Memory B cell (primary cell): ENCODE results near the gene GCC1.

Experiments
- ATAC-seq: fragments of 150-1000 bp; cut with Tn5 transposase; 2 replicates; pipeline ENCODE4 v1.10.0; 2021; ENCODE audit warnings: low read depth, mild to moderate bottlenecking, moderate library complexity
- DNase-seq, 2 donors: peaks; one replicate each; pipeline ENCODE4 v3.0.0; 2022; ENCODE audit warnings: low spot score in 2 of 2
- H3K27ac Mint-ChIP-seq: one replicate; pipeline ENCODE4 v1.8.0; 2022; ENCODE audit warnings: mild to moderate bottlenecking, moderate library complexity, mixed read lengths
- H3K27me3 Mint-ChIP-seq: one replicate; pipeline ENCODE4 v1.8.0; 2022; ENCODE audit warnings: mixed read lengths
- H3K36me3 Mint-ChIP-seq: one replicate; pipeline ENCODE4 v1.8.0; 2022; ENCODE audit warnings: mild to moderate bottlenecking, mixed read lengths
- H3K4me1 Mint-ChIP-seq: one replicate; pipeline ENCODE4 v1.8.0; 2022; ENCODE audit warnings: mixed read lengths
- H3K4me3 Mint-ChIP-seq: one replicate; pipeline ENCODE4 v1.8.0; 2022; ENCODE audit warnings: mild to moderate bottlenecking, moderate library complexity, mixed read lengths
- H3K9me3 Mint-ChIP-seq: one replicate; pipeline ENCODE4 v1.8.0; 2022; ENCODE audit warnings: mixed read lengths

Gene GCC1

DNA sequence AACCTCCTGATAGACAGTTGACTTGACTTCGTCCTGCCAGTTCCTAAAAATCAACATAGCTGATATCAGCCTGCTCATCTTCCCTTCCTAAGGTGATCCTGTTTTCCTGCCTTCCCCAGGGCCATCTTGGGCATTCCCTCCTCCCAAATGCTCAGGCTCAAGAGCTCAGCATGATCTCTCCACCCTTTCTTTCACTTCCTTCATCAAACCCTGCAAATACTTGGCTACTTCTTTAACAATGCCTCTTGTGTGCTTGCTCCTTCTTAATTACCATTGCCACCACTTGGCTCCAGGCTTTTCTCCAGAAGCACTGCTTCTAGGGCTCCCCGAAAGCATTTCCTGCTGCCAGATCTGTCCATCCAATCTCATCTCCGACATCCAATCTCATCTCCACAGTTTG, 15.5 kb upstream of the GCC1 start:
- Mint-ChIP-seq H3K4me1 (no peaks in the 10 kb centered on the region), H3K27me3 (peaks cover 7% of the 10 kb centered on the region), H3K27ac (no peak overlapping the region), H3K4me3 (no peak overlapping the region), H3K36me3 (peaks cover 2% of the 10 kb centered on the region), H3K9me3 (no peaks in the 10 kb centered on the region)
- ATAC-seq, result no peak
- no peak for DNase-seq

- Mint-ChIP-seq H3K36me3 (peaks cover 2% of the 10 kb centered on the region), H3K4me1 (no peaks in the 10 kb centered on the region), H3K9me3 (no peaks in the 10 kb centered on the region), H3K27ac (no peak overlapping the region), H3K27me3 (peaks cover 7% of the 10 kb centered on the region), H3K4me3 (no peak overlapping the region)
- ATAC-seq, result no peak
- DNase-seq, result no peak
Measured at GRCh38 chr7:127598318-127598717, 12.9 kb upstream of the GCC1 start.

- Mint-ChIP-seq H3K4me3 (no peak overlapping the region), H3K4me1 (no peaks in the 10 kb centered on the region), H3K27ac (no peak overlapping the region), H3K36me3 (peaks cover 10% of the 10 kb centered on the region), H3K27me3 (peaks cover 1% of the 10 kb centered on the region), H3K9me3 (no peaks in the 10 kb centered on the region)
- ATAC-seq, result no peak
- no peak for DNase-seq
Measured at GRCh38 chr7:127595737-127596136, 10.3 kb upstream of the GCC1 start.

DNA sequence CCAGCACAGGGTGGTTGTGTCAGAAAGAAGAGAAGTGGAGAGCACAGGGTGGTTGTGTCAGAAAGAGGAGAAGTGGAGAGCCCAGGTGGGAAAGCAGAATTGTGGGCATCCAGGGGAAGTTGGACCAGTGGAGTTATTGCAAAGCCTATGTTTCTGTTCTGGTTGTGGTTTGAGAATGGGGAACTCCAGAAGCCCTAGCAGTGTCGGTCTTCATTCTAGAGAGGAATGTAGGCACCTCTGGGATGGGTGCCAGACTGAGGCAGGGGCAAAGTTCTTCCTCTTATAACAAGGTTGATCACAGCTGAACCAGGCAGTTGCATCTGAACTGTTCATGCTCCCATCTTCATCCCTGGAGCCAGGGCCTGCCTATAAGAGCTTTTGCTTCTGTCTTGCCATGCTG, 9.1 kb upstream of the GCC1 start:
- Mint-ChIP-seq H3K9me3 (no peaks in the 10 kb centered on the region), H3K27ac (no peak overlapping the region)
- ATAC-seq, result no peak

DNA sequence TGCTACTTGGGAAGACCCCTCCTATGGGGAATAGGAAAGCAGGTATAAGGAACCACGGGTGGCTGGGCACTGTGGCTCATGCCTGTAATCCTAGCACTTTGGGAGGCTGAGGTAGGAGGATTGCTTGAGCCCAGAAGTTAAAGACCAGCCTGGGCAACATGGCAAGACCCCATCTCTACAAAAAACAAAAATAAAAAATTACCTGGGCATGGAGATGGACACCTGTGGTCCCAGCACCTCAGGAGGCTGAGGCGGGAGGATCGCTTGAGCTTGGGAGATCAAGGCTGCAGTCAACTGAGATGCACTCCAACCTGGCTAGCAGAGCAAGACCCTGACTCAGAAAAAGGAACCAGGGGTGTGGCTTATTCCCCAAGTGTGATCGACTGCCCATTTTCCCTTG, 7.2 kb upstream of the GCC1 start:
- ATAC-seq, result no peak
- Mint-ChIP-seq H3K27me3 (no peaks in the 10 kb centered on the region), H3K9me3 (no peaks in the 10 kb centered on the region), H3K36me3 (peaks cover 10% of the 10 kb centered on the region), H3K4me1 (peaks cover 13% of the 10 kb centered on the region), H3K27ac (no peak overlapping the region), H3K4me3 (no peak overlapping the region)
- DNase-seq, result no peak

More for the DNA sequence above, 9.1 kb upstream of the GCC1 start:
- H3K4me1 Mint-ChIP-seq, result peaks cover 6% of the 10 kb centered on the region
- no peak overlapping the region for H3K4me3 Mint-ChIP-seq
- peaks cover 10% of the 10 kb centered on the region for H3K36me3 Mint-ChIP-seq
- no peak for DNase-seq
- peaks cover 1% of the 10 kb centered on the region for H3K27me3 Mint-ChIP-seq

- Mint-ChIP-seq H3K27me3 (no peaks in the 10 kb centered on the region), H3K4me1 (peaks cover 14% of the 10 kb centered on the region), H3K36me3 (peaks cover 10% of the 10 kb centered on the region), H3K27ac (no peak overlapping the region), H3K4me3 (no peak overlapping the region), H3K9me3 (no peaks in the 10 kb centered on the region)
- ATAC-seq (no peak), DNase-seq (no peak)
Measured at GRCh38 chr7:127591591-127591990, 6.2 kb upstream of the GCC1 start.

- ATAC-seq (no peak), DNase-seq (no peak)
- peak overlapping the region; percentile 11 for H3K4me3 Mint-ChIP-seq
- H3K27ac Mint-ChIP-seq, result no peak overlapping the region
- H3K4me1 Mint-ChIP-seq, result peaks cover 18% of the 10 kb centered on the region
- H3K27me3 Mint-ChIP-seq, result no peaks in the 10 kb centered on the region
- no peaks in the 10 kb centered on the region for H3K9me3 Mint-ChIP-seq
- peaks cover 10% of the 10 kb centered on the region for H3K36me3 Mint-ChIP-seq
Measured at GRCh38 chr7:127591189-127591588, 5.8 kb upstream of the GCC1 start.

DNA sequence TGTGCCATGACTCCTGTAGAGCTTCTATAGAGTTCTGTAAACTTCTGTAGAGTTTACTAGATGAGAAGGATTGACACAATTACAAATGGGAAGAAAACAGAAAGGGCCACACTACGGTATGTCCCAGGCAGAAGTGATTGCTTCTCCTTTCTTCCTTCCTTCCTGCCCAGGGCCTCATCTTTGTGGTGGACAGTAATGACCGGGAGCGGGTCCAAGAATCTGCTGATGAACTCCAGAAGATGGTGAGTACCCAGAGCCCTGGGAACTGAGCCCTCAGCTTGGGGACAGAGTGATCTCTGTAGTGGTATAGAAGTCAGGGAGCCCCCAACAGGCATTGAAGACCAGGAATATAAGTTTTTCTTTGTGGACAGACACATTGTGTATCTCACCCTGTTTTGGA, 4.5 kb upstream of the GCC1 start:
- Mint-ChIP-seq H3K36me3 (peaks cover 10% of the 10 kb centered on the region), H3K9me3 (no peaks in the 10 kb centered on the region), H3K4me1 (peaks cover 19% of the 10 kb centered on the region), H3K27ac (peak overlapping the region; percentile 75), H3K27me3 (no peaks in the 10 kb centered on the region), H3K4me3 (peak overlapping the region; percentile 99)
- no peak for ATAC-seq
- DNase-seq, result no peak

DNA sequence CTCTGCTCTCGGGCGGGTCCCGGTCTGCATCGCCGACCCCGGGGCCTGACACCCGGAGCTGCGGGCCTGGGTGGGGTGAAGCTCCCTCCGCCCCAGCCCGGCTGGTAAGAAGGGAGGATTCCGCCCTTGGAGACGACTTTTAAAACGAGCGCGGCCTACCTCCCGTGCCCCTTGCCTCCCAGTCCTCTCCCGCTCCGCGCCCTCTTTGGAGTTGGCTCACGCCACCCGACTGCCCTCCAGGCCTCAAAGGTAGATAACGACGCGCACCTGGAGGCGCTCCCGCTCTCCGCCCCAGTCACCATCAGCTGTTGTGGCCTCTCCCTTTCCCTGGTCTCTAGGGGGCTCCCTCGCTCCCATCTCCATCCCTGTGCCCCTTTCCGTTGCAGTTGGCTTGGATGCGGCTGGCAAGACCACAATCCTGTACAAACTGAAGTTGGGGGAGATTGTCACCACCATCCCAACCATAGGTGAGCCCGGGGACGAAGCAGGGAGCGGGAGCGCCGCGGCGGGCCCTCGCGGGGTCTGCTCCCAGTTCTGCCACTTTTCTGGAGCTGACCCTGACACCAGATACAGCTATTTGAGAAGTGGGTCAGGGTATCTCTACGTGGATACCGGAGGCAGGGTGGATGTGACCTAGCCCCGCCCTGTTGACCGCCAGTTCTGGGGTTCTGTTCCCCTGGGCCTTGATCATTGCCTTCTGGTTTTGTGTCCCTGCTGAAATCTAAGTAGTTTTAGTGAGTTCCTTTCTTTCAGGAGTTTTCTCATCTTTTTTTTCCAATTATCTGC, 3.5 kb upstream of the GCC1 start:
- H3K9me3 Mint-ChIP-seq, result no peaks in the 10 kb centered on the region
- peak; percentile 12 for ATAC-seq
- H3K27ac Mint-ChIP-seq, result peak overlapping the region; percentile 94
- peaks cover 12% of the 10 kb centered on the region for H3K36me3 Mint-ChIP-seq
- H3K27me3 Mint-ChIP-seq, result no peaks in the 10 kb centered on the region
- H3K4me3 Mint-ChIP-seq, result peak overlapping the region; percentile 99
- no peak for DNase-seq
- H3K4me1 Mint-ChIP-seq, result peaks cover 27% of the 10 kb centered on the region

DNA sequence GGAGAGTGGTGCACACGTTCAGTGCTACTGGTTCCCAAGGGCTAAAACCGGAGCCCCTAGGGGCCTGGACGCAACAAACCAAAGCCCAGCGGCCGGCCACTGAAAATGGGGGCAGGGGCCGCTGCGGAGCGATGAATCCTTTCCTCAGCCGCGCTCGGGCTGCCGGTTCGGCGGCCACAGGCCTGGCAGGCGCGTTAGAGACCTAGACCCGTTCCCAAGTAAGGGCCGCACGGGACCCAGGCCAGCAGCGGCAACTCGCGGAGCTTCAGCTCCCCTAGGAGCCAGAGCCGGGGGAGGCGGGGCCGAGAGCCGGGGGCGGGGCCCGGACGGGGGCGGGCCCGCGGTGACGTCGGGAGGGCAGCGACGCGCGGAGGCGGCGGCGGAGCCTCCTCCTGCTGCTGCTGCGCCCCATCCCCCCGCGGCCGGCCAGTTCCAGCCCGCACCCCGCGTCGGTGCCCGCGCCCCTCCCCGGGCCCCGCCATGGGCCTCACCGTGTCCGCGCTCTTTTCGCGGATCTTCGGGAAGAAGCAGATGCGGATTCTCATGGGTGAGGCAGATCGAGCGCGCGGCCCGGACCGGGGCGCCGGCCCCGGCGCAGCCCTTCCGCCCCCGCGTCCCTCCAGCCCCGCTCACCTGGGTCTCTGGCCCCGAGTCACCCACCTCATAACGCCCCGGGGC, 2.8 kb upstream of the GCC1 start, which contains the start of gene ARF5:
Gene ARF5, plus strand, starts transcription at position 393 of the 678 bp plus-strand sequence. Its CDS starts 88 bp downstream, at position 481.
- Mint-ChIP-seq H3K4me1 (peaks cover 34% of the 10 kb centered on the region), H3K4me3 (peak within 1 kb of the TSS; percentile 99), H3K27ac (peak within 1 kb of the TSS; percentile 94), H3K27me3 (no peaks in the 10 kb centered on the region), H3K9me3 (no peaks in the 10 kb centered on the region), H3K36me3 (peaks cover 12% of the 10 kb centered on the region)
- ATAC-seq (peak; percentile 78), DNase-seq (peak; percentile 87 to 89)

DNA sequence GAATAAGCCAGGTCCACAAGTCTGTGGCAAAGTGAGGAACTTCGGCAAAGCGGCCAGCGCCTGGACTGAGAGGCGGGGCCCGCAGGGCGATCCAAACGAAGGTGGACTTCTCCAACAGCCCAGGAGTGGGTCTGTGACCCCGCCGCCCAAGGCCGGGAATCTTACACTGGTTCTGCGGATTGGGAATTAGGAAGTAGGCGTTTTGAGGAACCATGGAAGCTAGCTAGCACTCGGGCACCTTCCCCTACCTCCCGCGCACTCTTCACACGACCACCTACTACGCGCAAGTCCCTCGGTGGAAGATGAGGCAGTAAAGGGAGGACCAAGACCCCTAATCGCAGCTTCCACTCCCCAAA, 2.2 kb upstream of the GCC1 start:
- Mint-ChIP-seq H3K9me3 (no peaks in the 10 kb centered on the region), H3K4me1 (peaks cover 39% of the 10 kb centered on the region), H3K27ac (no peak overlapping the region), H3K27me3 (no peaks in the 10 kb centered on the region), H3K36me3 (peaks cover 17% of the 10 kb centered on the region), H3K4me3 (peak overlapping the region; percentile 92)
- ATAC-seq (no peak), DNase-seq (no peak)

DNA sequence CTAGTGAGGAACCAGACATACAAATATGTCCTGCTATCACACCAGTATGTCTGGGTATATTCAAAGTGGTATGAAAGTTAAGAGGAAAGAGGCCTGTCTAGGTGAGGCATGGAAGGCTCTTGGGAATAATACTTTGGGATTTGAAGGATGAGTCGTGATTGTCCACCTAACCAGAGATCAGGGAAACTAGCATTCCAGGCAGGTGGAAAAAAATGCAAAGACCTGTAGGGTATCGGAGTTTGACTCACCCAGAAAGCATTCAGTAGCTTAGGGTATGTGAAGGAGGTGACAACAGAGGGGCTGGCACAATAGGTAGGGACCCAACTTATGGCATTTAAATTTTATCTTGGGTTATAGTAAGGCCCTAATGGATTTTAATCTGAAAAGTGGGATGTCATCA, 950 bp upstream of the GCC1 start:
- H3K36me3 Mint-ChIP-seq, result peaks cover 17% of the 10 kb centered on the region
- DNase-seq, result no peak
- H3K9me3 Mint-ChIP-seq, result no peaks in the 10 kb centered on the region
- H3K4me1 Mint-ChIP-seq, result peaks cover 43% of the 10 kb centered on the region
- ATAC-seq, result no peak
- peak overlapping the region; percentile 92 for H3K4me3 Mint-ChIP-seq
- no peak overlapping the region for H3K27ac Mint-ChIP-seq
- no peaks in the 10 kb centered on the region for H3K27me3 Mint-ChIP-seq

- Mint-ChIP-seq H3K4me1 (peaks cover 42% of the 10 kb centered on the region), H3K9me3 (no peaks in the 10 kb centered on the region), H3K4me3 (peak overlapping the region; percentile 92), H3K27ac (peak overlapping the region; percentile 93), H3K36me3 (peaks cover 15% of the 10 kb centered on the region), H3K27me3 (no peaks in the 10 kb centered on the region)
- ATAC-seq (no peak), DNase-seq (no peak)
Measured at GRCh38 chr7:127584648-127585043, 750 bp downstream of the GCC1 start.

GRCh38 chr7:127582361-127582760, 3.0 kb downstream of the GCC1 start:
- H3K4me1 Mint-ChIP-seq, result peaks cover 35% of the 10 kb centered on the region
- H3K4me3 Mint-ChIP-seq, result no peak overlapping the region
- DNase-seq (no peak), ATAC-seq (no peak)
- H3K9me3 Mint-ChIP-seq, result no peaks in the 10 kb centered on the region
- H3K27ac Mint-ChIP-seq, result no peak overlapping the region
- no peaks in the 10 kb centered on the region for H3K27me3 Mint-ChIP-seq
- peaks cover 17% of the 10 kb centered on the region for H3K36me3 Mint-ChIP-seq
